Dedifferentiated amniotic fluid mesenchymal stem cell (primary cell): ENCODE data around the gene PACSIN2.

Experiments used
- DNase-seq: peaks from one replicate; pipeline ENCODE4 v3.0.0-alpha.2; 2016; ENCODE audit errors: extremely low spot score

Gene PACSIN2

GRCh38 chr22:42881982-42882656, 132.8 kb downstream of the PACSIN2 start:
- DNase-seq, result no peak

- no peak for DNase-seq
Observed at GRCh38 chr22:42881298-42881697, 133.7 kb downstream of the PACSIN2 start.

GRCh38 chr22:42880815-42881214, 134.1 kb downstream of the PACSIN2 start:
- no peak for DNase-seq

- no peak for DNase-seq
Observed at GRCh38 chr22:42879371-42880021, 135.5 kb downstream of the PACSIN2 start.

- no peak for DNase-seq
Observed at GRCh38 chr22:42878561-42879305, 136.2 kb downstream of the PACSIN2 start.

GRCh38 chr22:42877597-42878340, 137.2 kb downstream of the PACSIN2 start:
- no peak for DNase-seq

GRCh38 chr22:42877158-42877557, 137.8 kb downstream of the PACSIN2 start:
- no peak for DNase-seq

- DNase-seq, result no peak
Observed at GRCh38 chr22:42876041-42876440, 138.9 kb downstream of the PACSIN2 start.

- no peak for DNase-seq
Observed at GRCh38 chr22:42874010-42874409, 140.9 kb downstream of the PACSIN2 start.

- DNase-seq, result no peak
Observed at GRCh38 chr22:42873356-42873755, 141.6 kb downstream of the PACSIN2 start.

- DNase-seq, result no peak
Observed at GRCh38 chr22:42872821-42873220, 142.1 kb downstream of the PACSIN2 start.

GRCh38 chr22:42871146-42872050, 143.6 kb downstream of the PACSIN2 start:
- DNase-seq, result no peak

- no peak for DNase-seq
Observed at GRCh38 chr22:42869888-42870480, 145.0 kb downstream of the PACSIN2 start.

- no peak for DNase-seq
Observed at GRCh38 chr22:42869463-42869862, 145.5 kb downstream of the PACSIN2 start.

- no peak for DNase-seq
Observed at GRCh38 chr22:42868751-42869251, 146.1 kb downstream of the PACSIN2 start.

GRCh38 chr22:42866100-42866499, 148.8 kb downstream of the PACSIN2 start:
- no peak for DNase-seq

- no peak for DNase-seq
Observed at GRCh38 chr22:42865536-42865935, 149.4 kb downstream of the PACSIN2 start.

- DNase-seq, result peak; percentile 44
Observed at GRCh38 chr22:42863349-42863961, 151.5 kb downstream of the PACSIN2 start.

- DNase-seq, result no peak
Observed at GRCh38 chr22:42862045-42862734, 152.8 kb downstream of the PACSIN2 start.
